DOHH2 (cell line): ENCODE results near the gene ITPR2.

Source experiments
- EZH2phosphoT487 ChIP-seq: fragments of 200-600 bp; sonication (generic); IDR thresholded peaks from 2 replicates; pipeline ENCODE4 v1.6.1; 2017; ENCODE audit warnings: borderline replicate concordance, mild to moderate bottlenecking, antibody characterized with exemption, low read length, moderate library complexity, mixed read lengths
- TF ChIP-seq, protein P1 (sequence below): fragments of 200-600 bp; sonication (generic); IDR thresholded peaks from one replicate; pipeline ENCODE4 v1.5.1; 2014; ENCODE audit warnings: antibody characterized with exemption, mild to moderate bottlenecking, low read depth, low read length; ENCODE audit not compliant: poor library complexity, severe bottlenecking

DNA sequence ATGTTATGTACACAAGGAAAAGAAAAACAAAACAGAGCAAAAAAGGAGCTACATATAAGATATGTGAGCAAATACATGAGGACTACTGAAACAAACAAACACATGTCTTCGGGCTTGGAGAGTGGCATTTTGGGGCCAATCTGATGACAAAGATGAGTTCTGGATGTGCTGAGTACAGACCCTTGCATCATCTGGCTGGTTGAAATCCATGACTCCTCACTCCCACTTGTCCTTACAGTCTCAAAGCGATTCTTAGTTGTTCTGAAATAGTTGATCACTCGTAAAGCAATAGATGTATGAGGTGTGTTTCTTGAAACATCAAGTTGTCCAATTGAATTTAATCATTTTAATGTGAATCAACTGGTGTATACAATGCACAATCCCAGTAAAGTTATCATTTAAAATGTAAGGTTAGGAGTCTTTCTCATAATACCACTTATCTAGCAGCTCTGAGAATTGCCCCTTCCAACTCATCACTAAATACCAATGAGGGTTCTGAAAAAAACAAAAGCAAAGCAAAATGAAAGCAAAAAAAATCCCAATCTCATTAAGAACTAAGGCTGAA is 136.9 kb downstream of the ITPR2 start:
- TF ChIP-seq, protein P1, sequence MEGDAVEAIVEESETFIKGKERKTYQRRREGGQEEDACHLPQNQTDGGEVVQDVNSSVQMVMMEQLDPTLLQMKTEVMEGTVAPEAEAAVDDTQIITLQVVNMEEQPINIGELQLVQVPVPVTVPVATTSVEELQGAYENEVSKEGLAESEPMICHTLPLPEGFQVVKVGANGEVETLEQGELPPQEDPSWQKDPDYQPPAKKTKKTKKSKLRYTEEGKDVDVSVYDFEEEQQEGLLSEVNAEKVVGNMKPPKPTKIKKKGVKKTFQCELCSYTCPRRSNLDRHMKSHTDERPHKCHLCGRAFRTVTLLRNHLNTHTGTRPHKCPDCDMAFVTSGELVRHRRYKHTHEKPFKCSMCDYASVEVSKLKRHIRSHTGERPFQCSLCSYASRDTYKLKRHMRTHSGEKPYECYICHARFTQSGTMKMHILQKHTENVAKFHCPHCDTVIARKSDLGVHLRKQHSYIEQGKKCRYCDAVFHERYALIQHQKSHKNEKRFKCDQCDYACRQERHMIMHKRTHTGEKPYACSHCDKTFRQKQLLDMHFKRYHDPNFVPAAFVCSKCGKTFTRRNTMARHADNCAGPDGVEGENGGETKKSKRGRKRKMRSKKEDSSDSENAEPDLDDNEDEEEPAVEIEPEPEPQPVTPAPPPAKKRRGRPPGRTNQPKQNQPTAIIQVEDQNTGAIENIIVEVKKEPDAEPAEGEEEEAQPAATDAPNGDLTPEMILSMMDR, result no peak
- TF ChIP-seq EZH2phosphoT487, result no peak
